ENCODE measurements around the gene CDH12.
"Not testable (repeated sequence)": the region's sequence is repeated elsewhere in the genome, so short reads cannot be mapped to it uniquely, and the experiment has no call there.

DNA sequence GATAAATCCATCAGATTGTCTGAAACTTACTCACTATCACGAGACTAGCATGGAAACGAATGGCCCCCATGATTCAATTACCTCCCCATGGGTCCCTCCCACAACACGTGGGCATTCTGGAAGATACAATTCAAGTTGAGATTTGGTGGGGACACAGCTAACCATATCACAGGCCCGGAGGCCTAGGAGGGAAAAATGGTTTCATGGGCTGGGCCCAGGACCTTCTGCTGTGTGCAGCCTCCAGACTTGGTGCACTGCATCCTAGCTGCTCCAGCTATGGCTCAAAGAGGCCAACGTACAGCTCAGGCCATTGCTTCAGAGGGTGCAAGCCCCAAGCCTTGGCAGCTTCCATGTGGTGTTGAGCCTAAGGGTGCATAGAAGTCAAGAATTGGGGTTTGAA, 245.6 kb downstream of the CDH12 start:
- not testable (repeated sequence) for TF ChIP-seq POLR2AphosphoS5 (IDR thresholded peaks at IDR 0.05)
- TF ChIP-seq, protein P1, sequence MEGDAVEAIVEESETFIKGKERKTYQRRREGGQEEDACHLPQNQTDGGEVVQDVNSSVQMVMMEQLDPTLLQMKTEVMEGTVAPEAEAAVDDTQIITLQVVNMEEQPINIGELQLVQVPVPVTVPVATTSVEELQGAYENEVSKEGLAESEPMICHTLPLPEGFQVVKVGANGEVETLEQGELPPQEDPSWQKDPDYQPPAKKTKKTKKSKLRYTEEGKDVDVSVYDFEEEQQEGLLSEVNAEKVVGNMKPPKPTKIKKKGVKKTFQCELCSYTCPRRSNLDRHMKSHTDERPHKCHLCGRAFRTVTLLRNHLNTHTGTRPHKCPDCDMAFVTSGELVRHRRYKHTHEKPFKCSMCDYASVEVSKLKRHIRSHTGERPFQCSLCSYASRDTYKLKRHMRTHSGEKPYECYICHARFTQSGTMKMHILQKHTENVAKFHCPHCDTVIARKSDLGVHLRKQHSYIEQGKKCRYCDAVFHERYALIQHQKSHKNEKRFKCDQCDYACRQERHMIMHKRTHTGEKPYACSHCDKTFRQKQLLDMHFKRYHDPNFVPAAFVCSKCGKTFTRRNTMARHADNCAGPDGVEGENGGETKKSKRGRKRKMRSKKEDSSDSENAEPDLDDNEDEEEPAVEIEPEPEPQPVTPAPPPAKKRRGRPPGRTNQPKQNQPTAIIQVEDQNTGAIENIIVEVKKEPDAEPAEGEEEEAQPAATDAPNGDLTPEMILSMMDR (IDR thresholded peaks at IDR 0.05 in 8 of 11, conservative IDR thresholded peaks at IDR 0.05 in 3 of 11) = not testable (repeated sequence)
